GM13977 (cell line): ENCODE results near the gene IL15.

ENCODE experiments used
- DNase-seq: peaks from one replicate; pipeline ENCODE4 v3.0.0; 2012; ENCODE audit warnings: low spot score
- in situ Hi-C: fragments of 300-500 bp; cut with MboI; formaldehyde crosslinking; loops from one replicate; pipeline ENCODE4 v1.12.0; 2022; ENCODE audit warnings: low sequenced_read_pairs, low pct_unique_long_range_greater_than_20kb, mixed read lengths, inconsistent platforms; ENCODE audit not compliant: unreplicated experiment
- TF ChIP-seq, protein P1 (sequence below): IDR thresholded peaks from 2 replicates; pipeline ENCODE4 v1.5.1; 2012; ENCODE audit warnings: mild to moderate bottlenecking, control low read depth; ENCODE audit not compliant: insufficient read depth; ENCODE audit errors: extremely low read depth, missing control alignments

The IL15 gene

GRCh38 chr4:141771889-141772830 lies 135.8 kb downstream of the IL15 start:
- no peak for DNase-seq
- in situ Hi-C loops: no loop called here
- TF ChIP-seq, protein P1, sequence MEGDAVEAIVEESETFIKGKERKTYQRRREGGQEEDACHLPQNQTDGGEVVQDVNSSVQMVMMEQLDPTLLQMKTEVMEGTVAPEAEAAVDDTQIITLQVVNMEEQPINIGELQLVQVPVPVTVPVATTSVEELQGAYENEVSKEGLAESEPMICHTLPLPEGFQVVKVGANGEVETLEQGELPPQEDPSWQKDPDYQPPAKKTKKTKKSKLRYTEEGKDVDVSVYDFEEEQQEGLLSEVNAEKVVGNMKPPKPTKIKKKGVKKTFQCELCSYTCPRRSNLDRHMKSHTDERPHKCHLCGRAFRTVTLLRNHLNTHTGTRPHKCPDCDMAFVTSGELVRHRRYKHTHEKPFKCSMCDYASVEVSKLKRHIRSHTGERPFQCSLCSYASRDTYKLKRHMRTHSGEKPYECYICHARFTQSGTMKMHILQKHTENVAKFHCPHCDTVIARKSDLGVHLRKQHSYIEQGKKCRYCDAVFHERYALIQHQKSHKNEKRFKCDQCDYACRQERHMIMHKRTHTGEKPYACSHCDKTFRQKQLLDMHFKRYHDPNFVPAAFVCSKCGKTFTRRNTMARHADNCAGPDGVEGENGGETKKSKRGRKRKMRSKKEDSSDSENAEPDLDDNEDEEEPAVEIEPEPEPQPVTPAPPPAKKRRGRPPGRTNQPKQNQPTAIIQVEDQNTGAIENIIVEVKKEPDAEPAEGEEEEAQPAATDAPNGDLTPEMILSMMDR: no peak

DNA sequence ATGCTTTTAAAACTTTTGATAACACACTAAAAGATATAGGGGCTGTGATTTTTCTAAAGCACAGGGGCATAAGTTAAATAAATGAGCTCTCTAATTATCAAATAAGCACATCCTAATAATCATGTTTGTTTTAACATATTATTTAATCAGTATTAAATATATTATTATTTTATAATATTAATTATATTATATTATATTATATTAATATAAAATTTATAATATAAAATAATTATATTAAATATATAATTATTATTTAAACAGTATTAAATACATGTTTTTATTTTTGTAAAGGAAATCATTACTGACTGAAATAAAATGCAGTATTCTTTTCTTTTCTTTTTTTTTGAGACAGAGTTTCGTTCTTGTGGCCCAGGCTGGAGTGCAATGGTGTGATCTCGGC lies 136.5 kb downstream of the IL15 start:
- DNase-seq: no peak
- in situ Hi-C loops: no loop called here
- TF ChIP-seq, protein P1: no peak

- in situ Hi-C loops: no loop called here
- TF ChIP-seq, protein P1: no peak
- DNase-seq: no peak
These were observed 145.8 kb downstream of the IL15 start for GRCh38 chr4:141782205-141782604.
